Sigmoid colon (tissue), 4 donors: ENCODE data around the gene PISD.

Experiments
- POLR2A ChIP-seq, 2 donors: fragments of 450-650 bp; IDR thresholded peaks; one replicate each; pipeline ENCODE4 v1.6.1; 2016; ENCODE audit warnings: antibody characterized with exemption in 2 of 2, mild to moderate bottlenecking in 2 of 2, moderate library complexity in 2 of 2
- POLR2AphosphoS5 ChIP-seq, 4 donors: sonication (generic); formaldehyde crosslinking; IDR thresholded peaks; one replicate each; pipeline ENCODE4 v1.6.1; 2017; ENCODE audit warnings: antibody characterized with exemption in 4 of 4
- TF ChIP-seq, protein P1 (sequence below), 4 experiments: fragments of 450-650 bp in 3 of 4; fragments of 200-600 bp in 1 of 4; IDR thresholded peaks; one replicate each; pipeline ENCODE4 v1.5.1; 2016 to 2019; ENCODE audit warnings: antibody characterized with exemption in 4 of 4, mild to moderate bottlenecking in 3 of 4, moderate library complexity in 2 of 4

DNA sequence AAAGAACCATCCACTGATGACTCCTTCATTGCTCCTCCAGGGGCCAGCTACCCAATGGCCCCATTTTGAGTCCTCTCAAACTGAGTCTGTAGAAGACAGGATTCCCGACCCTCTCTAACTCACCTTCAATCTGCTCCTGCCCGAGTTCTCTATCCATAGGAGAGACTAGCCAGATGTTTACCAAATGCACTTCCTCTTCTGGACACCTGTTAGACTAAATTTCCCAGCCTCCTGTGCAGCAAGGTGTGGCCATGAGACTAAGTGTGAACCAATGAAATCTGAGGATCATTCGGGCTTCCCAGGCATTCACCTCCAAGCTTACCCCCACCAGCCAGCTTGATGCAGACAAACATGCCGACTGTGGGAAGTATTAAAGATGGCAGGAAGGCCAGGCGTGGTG, 7.6 kb downstream of the PISD start:
- TF ChIP-seq, protein P1, sequence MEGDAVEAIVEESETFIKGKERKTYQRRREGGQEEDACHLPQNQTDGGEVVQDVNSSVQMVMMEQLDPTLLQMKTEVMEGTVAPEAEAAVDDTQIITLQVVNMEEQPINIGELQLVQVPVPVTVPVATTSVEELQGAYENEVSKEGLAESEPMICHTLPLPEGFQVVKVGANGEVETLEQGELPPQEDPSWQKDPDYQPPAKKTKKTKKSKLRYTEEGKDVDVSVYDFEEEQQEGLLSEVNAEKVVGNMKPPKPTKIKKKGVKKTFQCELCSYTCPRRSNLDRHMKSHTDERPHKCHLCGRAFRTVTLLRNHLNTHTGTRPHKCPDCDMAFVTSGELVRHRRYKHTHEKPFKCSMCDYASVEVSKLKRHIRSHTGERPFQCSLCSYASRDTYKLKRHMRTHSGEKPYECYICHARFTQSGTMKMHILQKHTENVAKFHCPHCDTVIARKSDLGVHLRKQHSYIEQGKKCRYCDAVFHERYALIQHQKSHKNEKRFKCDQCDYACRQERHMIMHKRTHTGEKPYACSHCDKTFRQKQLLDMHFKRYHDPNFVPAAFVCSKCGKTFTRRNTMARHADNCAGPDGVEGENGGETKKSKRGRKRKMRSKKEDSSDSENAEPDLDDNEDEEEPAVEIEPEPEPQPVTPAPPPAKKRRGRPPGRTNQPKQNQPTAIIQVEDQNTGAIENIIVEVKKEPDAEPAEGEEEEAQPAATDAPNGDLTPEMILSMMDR (IDR thresholded peaks at IDR 0.05): no peak
- TF ChIP-seq POLR2A (IDR thresholded peaks at IDR 0.05) (no peak), POLR2AphosphoS5 (IDR thresholded peaks at IDR 0.05) (no peak)
